Hair follicle dermal papilla cell (primary cell): ENCODE data around the gene ZCCHC13. TPM values are rescaled to one million over a fixed set of nuclear protein-coding genes. Genes with fewer than 3 reads are reported as not detected.

Experiments used
- small RNA-seq: library from RNA; depleted of rRNA; stranded (forward); fragments of <200 nt; gene quantifications from one replicate; pipeline ENCODE3, GENCODE V24; 2012
- total RNA-seq: library from RNA; depleted of rRNA; stranded (reverse); fragments of >200 nt; gene quantifications from 2 replicates; pipeline ENCODE4 v1.2.3, GENCODE V29; 2012

Gene ZCCHC13
- not detected in 2 replicates for total RNA-seq

GRCh38 chrX:74304016-74304415 is at the start of gene ZCCHC13:
TSS of gene ZCCHC13 (plus strand) at chrX:74304180. CDS start at chrX:74304267, 87 bp downstream.

Small RNAs within 50 kb of the gene (small RNA-seq; reads per million reads assigned to genes)
- gene AC004386.2 (not detected), gene MIR374A (35.1 reads per million, percentile 97 among the genes with 10 or more reads in this experiment), gene MIR545 (not detected), gene RF02119 (not detected), gene RF02120 (not detected), gene RF02121 (not detected), gene RF02122 (not detected), gene RF02123 (not detected)

Other genes starting within 250 kb of the ZCCHC13 start
- 29.5 and 29.9 TPM in 2 replicates for gene SLC16A2, start 117.3 kb downstream of the ZCCHC13 start, total RNA-seq